Measurements from ENCODE around the gene GIGYF2. TPM values are rescaled to one million over a fixed set of nuclear protein-coding genes. Genes with fewer than 3 reads are reported as not detected.
"Not testable (repeated sequence)": the region's sequence is repeated elsewhere in the genome, so short reads cannot be mapped to it uniquely, and the experiment has no call there.

The GIGYF2 gene
- total RNA-seq, 1 donor from 2014 or later = 95.5 TPM

GRCh38 chr2:232689152-232689910, 7.8 kb upstream of the GIGYF2 start:
- DNase-seq = peak; percentile 17

GRCh38 chr2:232691117-232691516, 6.0 kb upstream of the GIGYF2 start:
- DNase-seq = not testable (repeated sequence)

GRCh38 chr2:232693344-232693743, 3.8 kb upstream of the GIGYF2 start:
- no peak for DNase-seq

- no peak for DNase-seq
Measured at GRCh38 chr2:232696609-232697058, 497 bp upstream of the GIGYF2 start.

- DNase-seq = no peak
Measured at GRCh38 chr2:232697807-232698110, 628 bp downstream of the GIGYF2 start.

- no peak for DNase-seq
Measured at GRCh38 chr2:232698556-232699091, 1.5 kb downstream of the GIGYF2 start.

- DNase-seq = no peak
Measured at GRCh38 chr2:232699110-232699509, 2.0 kb downstream of the GIGYF2 start.

GRCh38 chr2:232700154-232700553, 3.0 kb downstream of the GIGYF2 start:
- DNase-seq = no peak

GRCh38 chr2:232707076-232707475, 9.9 kb downstream of the GIGYF2 start:
- DNase-seq = no peak

GRCh38 chr2:232713505-232713904, 16.4 kb downstream of the GIGYF2 start:
- no peak for DNase-seq

GRCh38 chr2:232714969-232715368, 17.8 kb downstream of the GIGYF2 start:
- no peak for DNase-seq

GRCh38 chr2:232720056-232720455, 22.9 kb downstream of the GIGYF2 start:
- DNase-seq = not testable (repeated sequence)

GRCh38 chr2:232721261-232721660, 24.1 kb downstream of the GIGYF2 start:
- no peak for DNase-seq

GRCh38 chr2:232721882-232722281, 24.8 kb downstream of the GIGYF2 start:
- no peak for DNase-seq

GRCh38 chr2:232723027-232723426, 25.9 kb downstream of the GIGYF2 start:
- DNase-seq = no peak

- DNase-seq = no peak
Measured at GRCh38 chr2:232728785-232729184, 31.7 kb downstream of the GIGYF2 start.

- peak; percentile 7 for DNase-seq
Measured at GRCh38 chr2:232731470-232731869, 34.3 kb downstream of the GIGYF2 start.

- DNase-seq = no peak
Measured at GRCh38 chr2:232741294-232741693, 44.2 kb downstream of the GIGYF2 start.

GRCh38 chr2:232741972-232742371, 44.8 kb downstream of the GIGYF2 start:
- no peak for DNase-seq

- no peak for DNase-seq
Measured at GRCh38 chr2:232744963-232745362, 47.8 kb downstream of the GIGYF2 start.

GRCh38 chr2:232748038-232748437, 50.9 kb downstream of the GIGYF2 start:
- no peak for DNase-seq

- DNase-seq = no peak
Measured at GRCh38 chr2:232749331-232749730, 52.2 kb downstream of the GIGYF2 start.

- DNase-seq = no peak
Measured at GRCh38 chr2:232750135-232750671, 53.1 kb downstream of the GIGYF2 start.

- DNase-seq = no peak
Measured at GRCh38 chr2:232757905-232758304, 60.8 kb downstream of the GIGYF2 start.
